ENCODE results near the gene MEI1.
"Not testable (repeated sequence)": the region's sequence is repeated elsewhere in the genome, so short reads cannot be mapped to it uniquely, and the experiment has no call there.

Gene MEI1

DNA sequence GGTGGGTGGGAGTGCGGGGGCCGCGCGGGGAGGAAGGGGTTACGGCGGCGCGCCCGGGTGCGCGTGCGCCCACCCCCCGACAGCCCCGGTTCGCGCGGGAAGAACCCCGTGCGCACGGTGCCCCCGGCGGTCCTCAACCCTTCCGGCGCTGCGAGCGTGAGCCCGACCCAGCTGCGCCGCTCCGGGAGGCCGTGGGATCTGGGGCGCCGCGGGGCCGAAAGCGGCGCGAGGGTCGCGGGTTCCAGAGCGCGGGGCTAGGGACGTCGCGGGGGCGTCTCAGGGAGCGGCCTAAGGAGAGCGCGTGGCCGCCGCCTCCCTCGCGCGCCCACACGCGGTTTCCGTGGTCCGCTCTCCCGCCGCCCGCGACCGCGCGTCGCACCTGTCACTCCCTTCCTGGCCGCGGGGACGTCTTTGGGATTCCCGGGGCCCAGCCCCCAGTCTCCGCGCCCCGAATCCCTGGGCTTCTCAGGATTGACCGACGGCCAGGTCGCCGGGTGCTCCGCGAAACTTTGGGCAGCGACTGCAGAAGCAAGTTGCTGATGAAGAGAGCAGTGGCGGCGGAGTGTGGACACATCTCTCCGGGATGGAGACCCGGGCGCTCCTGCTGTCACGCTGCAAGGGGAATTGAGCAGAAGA lies 134.2 kb downstream of the MEI1 start:
- H3K27ac ChIP-seq (ENCODE audit: low read depth, low read length) = peak overlapping the region; percentile 88
- H3K9me2 ChIP-seq (replicated peaks; ENCODE audit: control insufficient read depth, low read length) = no peaks in the 10 kb centered on the region
- peaks cover 5% of the 10 kb centered on the region; the same call in 1 of the 2 replicates for H3K9me3 ChIP-seq (ENCODE audit: control insufficient read depth, insufficient read depth, low read length)
- H3K36me3 ChIP-seq (ENCODE audit: control insufficient read depth, low read length) = peaks cover 60% of the 10 kb centered on the region
- peaks cover 23% of the 10 kb centered on the region for H4K20me1 ChIP-seq (ENCODE audit: control insufficient read depth, insufficient read depth, low read depth, low read length)
- H3K79me2 ChIP-seq (ENCODE audit: control insufficient read depth, low read length) = peaks cover 66% of the 10 kb centered on the region
- peaks cover 61% of the 10 kb centered on the region for H3K4me1 ChIP-seq (ENCODE audit: control insufficient read depth, low read length)
- H3K4me2 ChIP-seq (ENCODE audit: low read length) = peak overlapping the region; percentile 94
- H3K4me3 ChIP-seq (ENCODE audit: low read length) = peak overlapping the region; percentile 84
- H3F3A ChIP-seq (ENCODE audit: control insufficient read depth, insufficient read depth) = peaks cover 21% of the 10 kb centered on the region
- H3K27me3 ChIP-seq (ENCODE audit: control insufficient read depth, low read length) = no peaks in the 10 kb centered on the region
- TF ChIP-seq, protein P1, sequence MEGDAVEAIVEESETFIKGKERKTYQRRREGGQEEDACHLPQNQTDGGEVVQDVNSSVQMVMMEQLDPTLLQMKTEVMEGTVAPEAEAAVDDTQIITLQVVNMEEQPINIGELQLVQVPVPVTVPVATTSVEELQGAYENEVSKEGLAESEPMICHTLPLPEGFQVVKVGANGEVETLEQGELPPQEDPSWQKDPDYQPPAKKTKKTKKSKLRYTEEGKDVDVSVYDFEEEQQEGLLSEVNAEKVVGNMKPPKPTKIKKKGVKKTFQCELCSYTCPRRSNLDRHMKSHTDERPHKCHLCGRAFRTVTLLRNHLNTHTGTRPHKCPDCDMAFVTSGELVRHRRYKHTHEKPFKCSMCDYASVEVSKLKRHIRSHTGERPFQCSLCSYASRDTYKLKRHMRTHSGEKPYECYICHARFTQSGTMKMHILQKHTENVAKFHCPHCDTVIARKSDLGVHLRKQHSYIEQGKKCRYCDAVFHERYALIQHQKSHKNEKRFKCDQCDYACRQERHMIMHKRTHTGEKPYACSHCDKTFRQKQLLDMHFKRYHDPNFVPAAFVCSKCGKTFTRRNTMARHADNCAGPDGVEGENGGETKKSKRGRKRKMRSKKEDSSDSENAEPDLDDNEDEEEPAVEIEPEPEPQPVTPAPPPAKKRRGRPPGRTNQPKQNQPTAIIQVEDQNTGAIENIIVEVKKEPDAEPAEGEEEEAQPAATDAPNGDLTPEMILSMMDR (IDR thresholded peaks at IDR 0.05; ENCODE audit: low read depth, low read length, poor library complexity, severe bottlenecking) = no peak
- TF ChIP-seq EZH2phosphoT487 (IDR thresholded peaks at IDR 0.05; ENCODE audit: borderline replicate concordance, low read length) = no peak

DNA sequence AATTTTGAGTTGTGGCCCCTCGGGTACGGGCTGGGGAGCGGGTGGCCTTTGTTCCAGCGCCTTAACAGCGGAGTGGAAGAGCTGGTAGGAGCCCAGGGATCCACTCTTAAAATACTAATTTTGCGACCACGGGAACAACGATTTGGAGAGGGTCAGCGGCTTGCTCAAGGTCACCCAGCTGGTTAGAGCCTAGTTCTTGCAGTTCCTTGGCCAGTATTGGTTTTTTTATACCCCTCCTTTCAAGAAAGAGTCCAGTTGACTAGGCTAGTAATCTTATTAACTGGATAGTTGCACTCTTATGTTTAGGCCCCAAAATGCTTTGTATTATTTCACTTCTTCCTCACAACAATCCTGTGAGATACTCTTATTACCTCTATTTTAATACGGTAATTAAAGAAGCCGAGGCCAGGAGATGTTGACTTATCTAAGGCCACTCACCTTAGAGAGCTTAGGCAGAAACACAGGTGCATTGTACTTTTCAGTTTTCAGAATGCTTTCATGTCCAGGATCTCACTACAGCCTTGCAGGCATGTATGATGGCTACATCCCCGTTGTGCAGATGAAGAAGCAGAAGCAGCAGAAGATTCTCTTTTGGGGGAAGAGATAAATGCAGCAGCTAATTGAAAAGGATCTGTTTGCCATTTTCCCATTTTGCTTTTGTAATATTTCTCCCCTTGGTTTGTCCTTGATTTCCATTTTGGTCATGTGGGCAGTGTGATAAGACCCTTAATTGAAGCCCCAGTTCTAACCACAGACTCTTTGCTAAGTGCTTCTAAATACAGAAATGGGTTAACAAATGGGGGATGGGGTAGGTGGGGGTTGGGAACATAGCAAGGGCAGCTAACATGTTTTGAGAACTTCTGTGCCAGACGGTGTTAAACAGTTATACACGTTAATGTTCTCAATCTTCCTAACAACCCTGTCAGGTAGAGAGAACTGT lies 135.0 kb downstream of the MEI1 start:
- Histone ChIP-seq H3K9me3 (ENCODE audit: control insufficient read depth, insufficient read depth, low read length) (peaks cover 5% of the 10 kb centered on the region; the same call in 1 of the 2 replicates), H3K79me2 (ENCODE audit: control insufficient read depth, low read length) (peaks cover 74% of the 10 kb centered on the region), H4K20me1 (ENCODE audit: control insufficient read depth, insufficient read depth, low read depth, low read length) (peaks cover 23% of the 10 kb centered on the region), H3K27me3 (ENCODE audit: control insufficient read depth, low read length) (no peaks in the 10 kb centered on the region), H3K4me1 (ENCODE audit: control insufficient read depth, low read length) (peaks cover 69% of the 10 kb centered on the region), H3K9me2 (replicated peaks; ENCODE audit: control insufficient read depth, low read length) (no peaks in the 10 kb centered on the region), H3K36me3 (ENCODE audit: control insufficient read depth, low read length) (peaks cover 68% of the 10 kb centered on the region), H3K4me3 (ENCODE audit: low read length) (peak overlapping the region; percentile 84), H3F3A (ENCODE audit: control insufficient read depth, insufficient read depth) (peaks cover 19% of the 10 kb centered on the region), H3K4me2 (ENCODE audit: low read length) (peak overlapping the region; percentile 94), H3K27ac (ENCODE audit: low read depth, low read length) (peak overlapping the region; percentile 88)
- TF ChIP-seq, protein P1 (IDR thresholded peaks at IDR 0.05; ENCODE audit: low read depth, low read length, poor library complexity, severe bottlenecking) = no peak
- TF ChIP-seq EZH2phosphoT487 (IDR thresholded peaks at IDR 0.05; ENCODE audit: borderline replicate concordance, low read length) = no peak

DNA sequence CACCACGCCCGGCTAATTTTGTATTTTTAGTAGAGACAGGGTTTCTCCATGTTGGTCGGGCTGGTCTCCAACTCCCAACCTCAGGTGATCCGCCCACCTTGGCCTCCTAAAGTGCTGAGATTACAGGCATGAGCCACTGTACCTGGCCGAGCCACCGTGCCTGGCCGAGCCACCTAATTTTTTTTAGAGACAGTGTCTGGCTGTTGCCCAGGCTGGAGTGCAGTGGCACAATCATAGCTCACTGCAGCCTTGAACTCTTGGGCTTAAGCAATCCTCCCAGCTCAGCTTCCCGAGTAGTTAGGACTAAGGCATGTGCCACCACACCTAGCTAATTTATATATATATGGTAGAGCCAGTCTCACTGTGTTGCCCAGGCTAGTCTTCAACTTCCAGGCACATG lies 136.2 kb downstream of the MEI1 start:
- Histone ChIP-seq H4K20me1 (ENCODE audit: control insufficient read depth, insufficient read depth, low read depth, low read length) (peaks cover 23% of the 10 kb centered on the region), H3K79me2 (ENCODE audit: control insufficient read depth, low read length) (peaks cover 86% of the 10 kb centered on the region), H3K4me1 (ENCODE audit: control insufficient read depth, low read length) (peaks cover 74% of the 10 kb centered on the region), H3K27ac (ENCODE audit: low read depth, low read length) (peak overlapping the region; percentile 32), H3K4me3 (ENCODE audit: low read length) (peak overlapping the region; percentile 17), H3K36me3 (ENCODE audit: control insufficient read depth, low read length) (peaks cover 79% of the 10 kb centered on the region), H3F3A (ENCODE audit: control insufficient read depth, insufficient read depth) (peaks cover 15% of the 10 kb centered on the region), H3K4me2 (ENCODE audit: low read length) (peak overlapping the region; percentile 40)
- not testable (repeated sequence) for H3K9me2 ChIP-seq (replicated peaks; ENCODE audit: control insufficient read depth, low read length); H3K27me3 ChIP-seq (ENCODE audit: control insufficient read depth, low read length); H3K9me3 ChIP-seq (ENCODE audit: control insufficient read depth, insufficient read depth, low read length)

Measured in DOHH2 (cell line).